ENCODE results near the gene RGS3. TPM values are rescaled to one million over a fixed set of nuclear protein-coding genes. Genes with fewer than 3 reads are reported as not detected.
A peak's percentile ranks its signal among the peaks of the same experiment; 100 is the strongest.

RGS3 gene
- total RNA-seq, 1 donor from 2014 or later = 12.8 TPM

- no peak for DNase-seq
These were observed 108.7 kb downstream of the RGS3 start for GRCh38 chr9:113572076-113572861.

- no peak for DNase-seq
These were observed 109.8 kb downstream of the RGS3 start for GRCh38 chr9:113573046-113573958.

- no peak for DNase-seq
These were observed 110.4 kb downstream of the RGS3 start for GRCh38 chr9:113573959-113574352.

- DNase-seq = no peak
These were observed 111.1 kb downstream of the RGS3 start for GRCh38 chr9:113574441-113575262.

GRCh38 chr9:113577525-113578261 lies 114.2 kb downstream of the RGS3 start:
- no peak for DNase-seq

- DNase-seq = no peak
These were observed 114.8 kb downstream of the RGS3 start for GRCh38 chr9:113578279-113578865.

- no peak for DNase-seq
These were observed 115.4 kb downstream of the RGS3 start for GRCh38 chr9:113578882-113579282.

- no peak for DNase-seq
These were observed 115.9 kb downstream of the RGS3 start for GRCh38 chr9:113579283-113580040.

- peak; percentile 53 for DNase-seq
These were observed 116.8 kb downstream of the RGS3 start for GRCh38 chr9:113580041-113580953.

GRCh38 chr9:113580954-113581311 lies 117.4 kb downstream of the RGS3 start:
- DNase-seq = no peak

- peak; percentile 50 for DNase-seq
These were observed 118.6 kb downstream of the RGS3 start for GRCh38 chr9:113581865-113582697.

- DNase-seq = no peak
These were observed 119.2 kb downstream of the RGS3 start for GRCh38 chr9:113582698-113583200.

- DNase-seq = no peak
These were observed 120.2 kb downstream of the RGS3 start for GRCh38 chr9:113583511-113584427.

- no peak for DNase-seq
These were observed 121.0 kb downstream of the RGS3 start for GRCh38 chr9:113584428-113585084.

GRCh38 chr9:113585085-113585442 lies 121.5 kb downstream of the RGS3 start:
- no peak for DNase-seq

- DNase-seq = no peak
These were observed 122.0 kb downstream of the RGS3 start for GRCh38 chr9:113585555-113585954.

All from occipital lobe (tissue), 2 donors.